ENCODE data around the gene CACNB4.

The CACNB4 gene

DNA sequence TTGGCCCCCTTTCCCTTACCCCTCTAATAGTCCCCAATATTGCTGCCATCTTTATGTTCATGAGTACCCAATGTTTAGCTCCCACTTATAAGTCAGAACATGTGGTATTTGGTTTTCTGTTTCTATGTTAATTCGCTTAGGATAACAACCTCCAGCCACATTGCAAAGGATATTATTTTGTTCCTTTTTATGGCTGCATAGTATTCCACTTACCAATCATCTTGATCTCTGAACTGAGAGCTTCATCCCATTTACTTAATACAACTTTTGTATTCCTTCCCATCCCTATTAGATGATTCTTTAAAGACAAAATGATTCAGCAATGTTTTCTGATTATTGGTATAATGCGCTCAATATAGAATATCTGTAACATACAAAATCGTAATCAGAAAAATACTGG is 307.3 kb downstream of the CACNB4 start:
- Histone ChIP-seq H3K4me3 (ENCODE audit: low read length) (no peak overlapping the region), H3K4me1 (ENCODE audit: insufficient read depth, low read length) (peaks cover 4% of the 10 kb centered on the region; the same call in 1 of the 2 replicates), H3K9ac (ENCODE audit: low read depth, low read length) (no peak overlapping the region), H3K36me3 (ENCODE audit: insufficient read depth, low read length) (peaks cover 20% of the 10 kb centered on the region), H3K27me3 (ENCODE audit: insufficient read depth, low read length) (no peaks in the 10 kb centered on the region), H3K9me3 (ENCODE audit: insufficient read depth, low read depth, low read length) (no peaks in the 10 kb centered on the region), H3K27ac (ENCODE audit: low read depth, low read length) (no peak overlapping the region)
- 100% methylated on average over 1 of the region's 3 CpGs for WGBS

DNA sequence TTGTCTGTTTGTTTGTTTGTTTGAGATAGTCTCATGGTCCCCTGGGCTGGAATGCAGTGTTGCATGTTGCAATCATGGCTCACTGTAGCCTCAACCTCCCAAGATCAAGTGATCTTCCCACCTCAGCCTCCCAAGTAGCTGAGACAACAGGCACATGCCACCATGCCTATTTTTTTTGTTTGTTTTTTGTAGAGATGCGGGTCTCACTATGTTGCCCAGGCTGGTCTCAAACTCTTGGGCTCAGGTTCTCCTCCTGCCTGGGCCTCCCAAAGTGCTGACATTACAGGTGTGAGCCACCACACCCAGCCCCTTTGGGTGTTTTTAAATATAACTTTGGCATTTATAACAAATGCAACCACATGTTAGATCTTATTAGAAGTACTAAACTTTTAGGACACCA is 308.2 kb downstream of the CACNB4 start:
- no peak overlapping the region for H3K27ac ChIP-seq (ENCODE audit: low read depth, low read length)
- no peaks in the 10 kb centered on the region for H3K27me3 ChIP-seq (ENCODE audit: insufficient read depth, low read length)
- peaks cover 4% of the 10 kb centered on the region; the same call in 1 of the 2 replicates for H3K4me1 ChIP-seq (ENCODE audit: insufficient read depth, low read length)
- H3K4me3 ChIP-seq (ENCODE audit: low read length): no peak overlapping the region
- WGBS: 100% methylated on average over 1 of the region's 1 CpG
- H3K9me3 ChIP-seq (ENCODE audit: insufficient read depth, low read depth, low read length): no peaks in the 10 kb centered on the region
- no peak overlapping the region for H3K9ac ChIP-seq (ENCODE audit: low read depth, low read length)
- H3K36me3 ChIP-seq (ENCODE audit: insufficient read depth, low read length): peaks cover 18% of the 10 kb centered on the region

DNA sequence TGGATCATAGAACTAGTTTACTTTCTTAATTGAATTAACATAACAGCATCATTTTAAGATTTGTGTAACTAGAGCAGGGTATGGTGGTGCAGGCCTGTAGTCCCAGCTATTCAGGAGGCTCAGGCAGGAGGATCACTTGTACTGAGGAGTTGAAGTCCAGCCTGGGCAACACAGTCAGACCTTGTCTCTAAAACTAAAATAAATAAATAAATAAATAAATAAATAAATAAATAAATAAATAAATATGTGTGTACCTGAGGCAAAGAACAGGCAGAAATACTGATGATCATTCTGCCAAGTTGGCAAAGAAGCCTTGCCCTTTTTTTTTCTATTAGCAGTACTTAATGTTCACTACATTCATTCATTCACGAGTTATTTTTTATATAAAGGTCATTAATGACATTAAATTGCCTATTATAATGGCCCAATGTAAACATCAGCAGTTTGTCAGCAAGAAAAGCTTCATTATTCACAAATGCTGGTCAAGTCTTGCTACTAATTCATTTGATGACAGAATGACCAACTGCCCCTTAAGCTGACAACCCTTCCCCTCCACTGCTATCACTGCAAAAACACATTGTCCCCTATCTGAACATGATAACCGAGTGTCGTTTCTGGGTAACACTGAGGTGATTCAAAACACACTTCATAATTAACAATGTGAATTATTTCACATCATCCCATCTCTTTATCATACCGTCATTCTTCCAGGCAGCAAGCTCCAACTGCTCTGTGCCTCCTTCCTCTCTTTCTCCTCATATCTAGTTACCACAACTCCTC is 309.6 kb downstream of the CACNB4 start:
- no peak overlapping the region for H3K4me3 ChIP-seq (ENCODE audit: low read length)
- no peaks in the 10 kb centered on the region for H3K27me3 ChIP-seq (ENCODE audit: insufficient read depth, low read length)
- WGBS: 96% methylated on average over 4 of the region's 4 CpGs
- peaks cover 4% of the 10 kb centered on the region; the same call in 1 of the 2 replicates for H3K4me1 ChIP-seq (ENCODE audit: insufficient read depth, low read length)
- H3K9me3 ChIP-seq (ENCODE audit: insufficient read depth, low read depth, low read length): no peaks in the 10 kb centered on the region
- H3K36me3 ChIP-seq (ENCODE audit: insufficient read depth, low read length): peaks cover 26% of the 10 kb centered on the region
- H3K9ac ChIP-seq (ENCODE audit: low read depth, low read length): no peak overlapping the region
- no peak overlapping the region for H3K27ac ChIP-seq (ENCODE audit: low read depth, low read length)

DNA sequence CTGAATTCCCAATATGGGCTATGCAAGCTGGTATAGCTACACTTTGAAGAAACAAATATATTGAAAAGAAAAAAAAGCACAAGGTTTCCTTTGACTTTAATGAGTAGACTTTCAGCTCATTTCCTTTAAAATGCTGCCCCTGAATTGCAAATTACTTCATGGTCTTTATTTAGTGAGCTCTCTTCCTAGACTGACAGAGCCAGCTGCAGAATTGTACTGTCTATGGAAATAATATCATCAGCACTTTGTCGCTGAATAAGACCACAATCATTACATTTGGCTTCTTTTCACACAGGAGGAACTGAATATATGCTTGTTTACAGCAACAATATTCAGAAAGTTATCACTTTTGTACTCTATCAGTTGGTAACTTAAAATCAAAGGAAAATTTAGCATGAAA is 312.4 kb downstream of the CACNB4 start:
- no peak overlapping the region for H3K9ac ChIP-seq (ENCODE audit: low read depth, low read length)
- peaks cover 4% of the 10 kb centered on the region; the same call in 1 of the 2 replicates for H3K4me1 ChIP-seq (ENCODE audit: insufficient read depth, low read length)
- H3K27me3 ChIP-seq (ENCODE audit: insufficient read depth, low read length): no peaks in the 10 kb centered on the region
- H3K4me3 ChIP-seq (ENCODE audit: low read length): no peak overlapping the region
- H3K9me3 ChIP-seq (ENCODE audit: insufficient read depth, low read depth, low read length): no peaks in the 10 kb centered on the region
- no peak overlapping the region for H3K27ac ChIP-seq (ENCODE audit: low read depth, low read length)
- peaks cover 31% of the 10 kb centered on the region for H3K36me3 ChIP-seq (ENCODE audit: insufficient read depth, low read length)
- WGBS: 100% methylated on average over 1 of the region's 1 CpG

DNA sequence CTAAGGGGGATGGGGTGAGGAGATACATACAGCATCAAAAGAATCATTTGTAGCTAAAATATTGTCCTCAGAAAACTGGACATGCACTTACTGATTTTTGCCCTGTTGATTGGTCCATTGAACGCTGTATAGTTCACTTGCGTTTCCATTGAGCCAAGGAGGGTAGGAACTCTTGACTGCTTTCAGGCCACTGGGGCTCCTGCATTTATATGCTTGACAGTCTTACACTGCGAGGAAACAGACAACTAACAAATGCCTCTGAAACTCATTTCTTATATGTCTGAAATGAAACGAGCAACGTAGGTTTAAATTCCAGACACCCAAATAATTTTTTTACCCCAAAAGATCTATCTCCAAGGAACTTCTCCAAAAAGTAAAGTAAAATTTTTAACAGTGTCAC is 312.8 kb downstream of the CACNB4 start:
- Histone ChIP-seq H3K9ac (ENCODE audit: low read depth, low read length) (no peak overlapping the region), H3K27me3 (ENCODE audit: insufficient read depth, low read length) (no peaks in the 10 kb centered on the region), H3K4me3 (ENCODE audit: low read length) (no peak overlapping the region), H3K27ac (ENCODE audit: low read depth, low read length) (no peak overlapping the region), H3K36me3 (ENCODE audit: insufficient read depth, low read length) (peaks cover 34% of the 10 kb centered on the region), H3K9me3 (ENCODE audit: insufficient read depth, low read depth, low read length) (no peaks in the 10 kb centered on the region), H3K4me1 (ENCODE audit: insufficient read depth, low read length) (peaks cover 4% of the 10 kb centered on the region; the same call in 1 of the 2 replicates)
- 96% methylated on average over 5 of the region's 5 CpGs for WGBS

DNA sequence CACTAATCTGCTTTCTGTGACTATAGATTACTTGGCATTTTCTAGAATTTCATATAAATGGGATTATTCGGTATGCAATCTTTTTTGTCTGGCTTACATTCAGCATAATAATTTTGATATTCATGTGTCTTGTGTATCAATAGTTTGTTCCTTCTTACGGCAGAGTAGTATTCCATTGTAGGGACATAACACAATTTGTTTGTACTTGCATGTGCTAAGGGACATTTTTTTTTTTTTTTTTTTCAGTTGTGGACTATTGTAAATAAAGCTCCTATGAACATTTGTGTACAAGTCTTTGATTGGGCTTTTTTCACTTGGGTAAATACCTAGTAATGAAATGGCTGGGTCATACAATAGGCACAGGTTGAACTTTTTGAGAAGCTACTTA is 315.7 kb downstream of the CACNB4 start:
- Histone ChIP-seq H3K27me3 (ENCODE audit: insufficient read depth, low read length) (no peaks in the 10 kb centered on the region), H3K4me3 (ENCODE audit: low read length) (no peak overlapping the region), H3K4me1 (ENCODE audit: insufficient read depth, low read length) (peaks cover 4% of the 10 kb centered on the region; the same call in 1 of the 2 replicates), H3K36me3 (ENCODE audit: insufficient read depth, low read length) (peaks cover 35% of the 10 kb centered on the region), H3K27ac (ENCODE audit: low read depth, low read length) (no peak overlapping the region), H3K9ac (ENCODE audit: low read depth, low read length) (no peak overlapping the region), H3K9me3 (ENCODE audit: insufficient read depth, low read depth, low read length) (no peaks in the 10 kb centered on the region)
- WGBS: 95% methylated on average over 2 of the region's 2 CpGs
